Gastrocnemius medialis (tissue), 4 donors: ENCODE measurements around the gene MRC1. TPM values are rescaled to one million over a fixed set of nuclear protein-coding genes. Genes with fewer than 3 reads are reported as not detected.

Source experiments
- ATAC-seq, 2 donors: fragments of 150-250 bp; one replicate each; pipeline ENCODE4 v1.9.1; 2016
- DNase-seq, 2 donors: peaks; one replicate each; pipeline ENCODE4 v3.0.0-alpha.2; 2019
- H3K27ac ChIP-seq, 4 donors: fragments of 200-600 bp; sonication (generic); 1 replicate in 1 of 4; 2 replicates in 3 of 4; pipeline ENCODE4 v1.5.1; 2016 to 2018; ENCODE audit warnings: mild to moderate bottlenecking in 2 of 4, moderate library complexity in 1 of 4
- H3K27me3 ChIP-seq, 3 donors: fragments of 200-600 bp; sonication (generic) in 2 of 3; 1 replicate in 1 of 3; 2 replicates in 2 of 3; pipeline versions ENCODE4 v1.5.1 to v1.6.0; 2016 to 2019; ENCODE audit warnings: mild to moderate bottlenecking in 1 of 3, moderate library complexity in 1 of 3
- H3K36me3 ChIP-seq, 2 donors: fragments of 200-600 bp; sonication (generic) in 1 of 2; one replicate each; pipeline ENCODE4 v1.5.1; 2017 to 2018
- H3K4me1 ChIP-seq, 2 donors: fragments of 200-600 bp; sonication (generic) in 1 of 2; one replicate each; pipeline ENCODE4 v1.5.1; 2016 to 2017; ENCODE audit warnings: mild to moderate bottlenecking in 2 of 2
- H3K4me3 ChIP-seq, 4 donors: fragments of 200-600 bp; sonication (generic) in 3 of 4; 1 replicate in 1 of 4; 2 replicates in 3 of 4; pipeline ENCODE4 v1.5.1; 2016 to 2019; ENCODE audit warnings: mild to moderate bottlenecking in 2 of 4
- H3K9me3 ChIP-seq, 3 donors: fragments of 200-600 bp; sonication (generic) in 2 of 3; 1 replicate in 1 of 3; 2 replicates in 2 of 3; pipeline ENCODE4 v1.5.1; 2016 to 2019
- CTCF ChIP-seq, 5 experiments: fragments of 450-650 bp in 3 of 5; fragments of 200-600 bp in 2 of 5; sonication (generic) in 2 of 5; IDR thresholded peaks in 4 of 5; conservative IDR thresholded peaks in 1 of 5; 1 replicate in 4 of 5; 2 replicates in 1 of 5; pipeline ENCODE4 v1.5.1; 2016 to 2019; ENCODE audit warnings: antibody characterized with exemption in 5 of 5, mild to moderate bottlenecking in 3 of 5, moderate library complexity in 3 of 5
- POLR2A ChIP-seq, 2 donors: fragments of 450-650 bp; IDR thresholded peaks; one replicate each; pipeline ENCODE4 v1.6.1; 2017; ENCODE audit warnings: antibody characterized with exemption in 2 of 2, mild to moderate bottlenecking in 2 of 2, moderate library complexity in 2 of 2
- in situ Hi-C, 4 donors: fragments of 200-750 bp; cut with MboI; loops; one replicate each; pipeline versions ENCODE4 v1.15.0 to v1.8.0; 2017; ENCODE audit warnings: low sequenced_read_pairs in 4 of 4
- intact Hi-C: fragments of 100-400 bp; cut with DNase I; formaldehyde crosslinking; loops from one replicate; pipeline ENCODE4 v1.15.1; 2023; ENCODE audit warnings: low total_unique reads
- total RNA-seq, 4 donors: library from RNA; depleted of rRNA; stranded (reverse); fragments of >200 nt; gene quantifications; one replicate each; pipeline versions ENCODE4 v1.1.0 to v1.2.3, GENCODE V29; 2016

Gene MRC1
- total RNA-seq, 4 donors from 2014 or later = 5.3 to 13.6 (median 9.3) TPM

- no peaks in the 10 kb centered on the region for H3K9me3 ChIP-seq
- intact Hi-C loops = no loop called here
- H3K27me3 ChIP-seq = no peaks in the 10 kb centered on the region
- ATAC-seq (no peak), DNase-seq (no peak)
- no peaks in the 10 kb centered on the region for H3K4me1 ChIP-seq
- no peak overlapping the region for H3K4me3 ChIP-seq
- in situ Hi-C loops = no loop called here
- no peaks in the 10 kb centered on the region for H3K36me3 ChIP-seq
- no peak overlapping the region for H3K27ac ChIP-seq
- TF ChIP-seq CTCF (IDR thresholded peaks at IDR 0.05 in 4 of 5, conservative IDR thresholded peaks at IDR 0.05 in 1 of 5) (no peak), POLR2A (IDR thresholded peaks at IDR 0.05) (no peak)
These were observed 33.5 kb downstream of the MRC1 start for GRCh38 chr10:17842641-17843040.

- in situ Hi-C loops = no loop called here
- H3K9me3 ChIP-seq = no peaks in the 10 kb centered on the region
- no peak overlapping the region for H3K27ac ChIP-seq
- no peak for ATAC-seq
- intact Hi-C loops = no loop called here
- H3K36me3 ChIP-seq = no peaks in the 10 kb centered on the region
- H3K4me3 ChIP-seq = no peak overlapping the region
- DNase-seq = no peak
- no peaks in the 10 kb centered on the region for H3K4me1 ChIP-seq
- no peaks in the 10 kb centered on the region for H3K27me3 ChIP-seq
- TF ChIP-seq CTCF (IDR thresholded peaks at IDR 0.05 in 4 of 5, conservative IDR thresholded peaks at IDR 0.05 in 1 of 5) (peak in 1 of 5 experiments; percentile 25), POLR2A (IDR thresholded peaks at IDR 0.05) (no peak)
These were observed 38.6 kb downstream of the MRC1 start for GRCh38 chr10:17847585-17848296.

- in situ Hi-C loops = no loop called here
These were observed 39.5 kb downstream of the MRC1 start for GRCh38 chr10:17848646-17849045.

GRCh38 chr10:17850501-17850900 is 41.4 kb downstream of the MRC1 start:
- no peak overlapping the region for H3K27ac ChIP-seq
- in situ Hi-C loops (no loop called here), intact Hi-C loops (no loop called here)
- H3K4me1 ChIP-seq = no peaks in the 10 kb centered on the region
- H3K4me3 ChIP-seq = no peak overlapping the region
- DNase-seq (no peak), ATAC-seq (no peak)
- no peaks in the 10 kb centered on the region for H3K27me3 ChIP-seq
- no peaks in the 10 kb centered on the region for H3K36me3 ChIP-seq
- no peak for TF ChIP-seq CTCF (IDR thresholded peaks at IDR 0.05 in 4 of 5, conservative IDR thresholded peaks at IDR 0.05 in 1 of 5)
- TF ChIP-seq POLR2A (IDR thresholded peaks at IDR 0.05) = no peak
- no peaks in the 10 kb centered on the region for H3K9me3 ChIP-seq

More at GRCh38 chr10:17848646-17849045, 39.5 kb downstream of the MRC1 start:
- ATAC-seq = no peak
- Histone ChIP-seq H3K4me1 (no peaks in the 10 kb centered on the region), H3K9me3 (no peaks in the 10 kb centered on the region), H3K4me3 (no peak overlapping the region), H3K27me3 (no peaks in the 10 kb centered on the region), H3K36me3 (no peaks in the 10 kb centered on the region), H3K27ac (no peak overlapping the region)
- no peak for DNase-seq
- intact Hi-C loops = no loop called here
- TF ChIP-seq CTCF (IDR thresholded peaks at IDR 0.05 in 4 of 5, conservative IDR thresholded peaks at IDR 0.05 in 1 of 5) = no peak

- DNase-seq (peak in 1 of 2 donors; percentile 41), ATAC-seq (no peak)
- no peaks in the 10 kb centered on the region for H3K9me3 ChIP-seq
- H3K36me3 ChIP-seq = no peaks in the 10 kb centered on the region
- no peaks in the 10 kb centered on the region for H3K4me1 ChIP-seq
- no peaks in the 10 kb centered on the region for H3K27me3 ChIP-seq
- TF ChIP-seq POLR2A (IDR thresholded peaks at IDR 0.05) (no peak), CTCF (IDR thresholded peaks at IDR 0.05 in 4 of 5, conservative IDR thresholded peaks at IDR 0.05 in 1 of 5) (no peak)
- no peak overlapping the region for H3K4me3 ChIP-seq
- intact Hi-C loops (no loop called here), in situ Hi-C loops (no loop called here)
- H3K27ac ChIP-seq = no peak overlapping the region
These were observed 42.5 kb downstream of the MRC1 start for GRCh38 chr10:17851611-17852010.
